NOMO-1 treated with dmso at 0.1 percent for 144 hours (cell line): ENCODE results near the gene YBX2.
"Not testable (repeated sequence)": the region's sequence is repeated elsewhere in the genome, so short reads cannot be mapped to it uniquely, and the experiment has no call there.

ENCODE experiments used
- DNase-seq: peaks from one replicate; lab custom pipeline; 2025; ENCODE audit not compliant: unreplicated experiment; lab: John Stamatoyannopoulos, UW

The YBX2 gene

GRCh38 chr17:7249214-7249613 lies 45.2 kb downstream of the YBX2 start:
- no peak for DNase-seq

- DNase-seq, result no peak
Measured at GRCh38 chr17:7248796-7249195, 45.6 kb downstream of the YBX2 start.

- no peak for DNase-seq
Measured at GRCh38 chr17:7246779-7247178, 47.7 kb downstream of the YBX2 start.

- DNase-seq, result not testable (repeated sequence)
Measured at GRCh38 chr17:7243838-7244237, 50.6 kb downstream of the YBX2 start.

GRCh38 chr17:7243453-7243729 lies 51.0 kb downstream of the YBX2 start:
- DNase-seq, result no peak

- peak; percentile 89 for DNase-seq
Measured at GRCh38 chr17:7242717-7243452, 51.6 kb downstream of the YBX2 start.

GRCh38 chr17:7241783-7242716 lies 52.4 kb downstream of the YBX2 start, which contains the start of gene GABARAP:
Gene GABARAP, minus strand, starts transcription at chr17:7242449. Its CDS starts 119 bp downstream, at chr17:7242330.
- DNase-seq, result peak; percentile 47

GRCh38 chr17:7241090-7241733 lies 53.2 kb downstream of the YBX2 start:
- no peak for DNase-seq

- peak; percentile 73 for DNase-seq
Measured at GRCh38 chr17:7240375-7240774, 54.1 kb downstream of the YBX2 start.

GRCh38 chr17:7239091-7240027 lies 55.1 kb downstream of the YBX2 start, which contains the start of gene PHF23:
Gene PHF23, minus strand, starts transcription at chr17:7239457. Its CDS starts 178 bp downstream, at chr17:7239279.
- peak; percentile 99 for DNase-seq

GRCh38 chr17:7238420-7239090 lies 55.9 kb downstream of the YBX2 start:
- no peak for DNase-seq
